ENCODE results near the gene SLC24A3. TPM values are rescaled to one million over a fixed set of nuclear protein-coding genes. Genes with fewer than 3 reads are reported as not detected.

The SLC24A3 gene
- total RNA-seq, 8 experiments from 2014 or later, result 0.13 to 13.3 (median 7.0) TPM

DNA sequence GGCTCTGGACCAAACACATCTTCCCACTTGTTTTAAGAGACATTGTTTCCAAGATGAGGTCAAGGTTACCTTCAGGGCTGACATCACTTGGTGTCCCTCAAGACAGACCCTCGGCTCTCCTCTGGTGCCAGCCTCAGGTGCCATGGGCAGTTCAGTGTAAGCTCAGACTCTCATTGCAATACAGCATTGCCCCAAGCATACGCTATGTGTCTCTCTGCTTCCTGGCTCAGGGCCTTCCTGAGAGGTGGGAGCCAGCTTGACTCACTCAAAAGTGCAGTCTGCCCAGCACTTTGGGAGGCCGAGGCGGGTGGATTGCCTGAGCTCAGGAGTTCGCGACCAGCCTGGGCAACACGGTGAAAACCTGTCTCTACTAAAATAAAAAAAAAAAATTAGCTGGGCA is 51.7 kb downstream of the SLC24A3 start:
- Histone ChIP-seq H3K27ac (no peak overlapping the region), H3K4me3 (no peak overlapping the region), H3K4me1 (replicated peaks in 1 of 2) (no peaks in the 10 kb centered on the region)
- no peak for ATAC-seq (replicated peaks in 6 of 8)
- in situ Hi-C loops (cut with MboI; ENCODE audit: low pct_unique_long_range_greater_than_20kb in 2 of 9, low sequenced_read_pairs in 9 of 9, unreplicated experiment in 9 of 9), result no loop called here
- 60 to 100% (median 80%) methylated on average over 1 to 5 of the region's 7 CpGs; no CpG with 5 or more reads in 5 of the 10 experiments for WGBS, 10 experiments

DNA sequence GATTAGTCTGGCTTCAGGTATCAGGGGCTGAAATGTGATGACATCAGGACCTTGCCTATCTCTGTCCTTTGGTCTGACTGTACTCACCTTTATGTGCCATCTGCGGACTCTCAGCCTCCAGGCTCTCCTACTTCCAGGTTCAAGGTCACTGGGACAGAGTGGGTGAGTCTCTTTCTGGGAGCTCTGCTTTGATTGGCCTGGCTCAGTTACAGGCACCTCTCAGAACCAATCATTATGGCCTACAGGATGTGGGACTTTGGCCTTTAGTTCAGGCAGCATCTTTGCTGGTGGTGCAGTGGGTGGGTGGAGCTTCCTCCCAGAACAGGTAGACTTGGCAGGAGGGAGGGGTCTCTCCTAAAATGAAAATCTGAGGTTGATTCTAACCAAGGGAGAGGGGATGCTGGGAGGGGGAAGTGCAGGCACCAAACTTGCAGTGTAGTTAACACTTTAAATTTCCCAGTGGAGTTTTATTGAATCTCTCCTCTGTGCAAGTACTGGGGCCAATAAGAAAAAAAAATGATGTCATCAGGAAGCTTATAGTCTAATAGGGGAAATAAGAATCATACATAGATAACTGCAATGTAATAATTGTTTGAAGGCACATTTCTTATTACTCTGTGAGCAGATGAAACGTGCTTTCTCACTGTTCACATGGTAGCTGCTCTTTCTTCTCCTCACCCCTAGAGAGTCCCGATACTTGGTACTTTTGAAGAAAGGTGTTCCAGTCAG is 53.4 kb downstream of the SLC24A3 start:
- Histone ChIP-seq H3K27ac (no peak overlapping the region), H3K4me3 (no peak overlapping the region), H3K4me1 (replicated peaks in 1 of 2) (no peaks in the 10 kb centered on the region)
- ATAC-seq (replicated peaks in 6 of 8), result peak in 2 of 8 experiments; percentile 41 to 43
- WGBS, 10 experiments, result 20 to 100% (median 83%) methylated on average over 1 to 3 of the region's 3 CpGs; no CpG with 5 or more reads in 1 of the 10 experiments
- in situ Hi-C loops (cut with MboI; ENCODE audit: low pct_unique_long_range_greater_than_20kb in 2 of 9, low sequenced_read_pairs in 9 of 9, unreplicated experiment in 9 of 9), result no loop called here

- ATAC-seq (replicated peaks in 6 of 8), result no peak
- Histone ChIP-seq H3K4me3 (no peak overlapping the region), H3K27ac (no peak overlapping the region), H3K4me1 (replicated peaks in 1 of 2) (no peaks in the 10 kb centered on the region)
- 20 to 100% (median 81%) methylated on average over 1 to 2 of the region's 2 CpGs; no CpG with 5 or more reads in 2 of the 10 experiments for WGBS, 10 experiments
- in situ Hi-C loops (cut with MboI; ENCODE audit: low pct_unique_long_range_greater_than_20kb in 2 of 9, low sequenced_read_pairs in 9 of 9, unreplicated experiment in 9 of 9), result no loop called here
Observed at GRCh38 chr20:19268426-19268825, 56.0 kb downstream of the SLC24A3 start.

- H3K4me1 ChIP-seq (replicated peaks in 1 of 2), result peaks cover 0 to 4% of the 10 kb centered on the region in 2 donors
- 20 to 95% (median 61%) methylated on average over 1 to 6 of the region's 8 CpGs for WGBS, 10 experiments
- H3K27ac ChIP-seq, result no peak overlapping the region
- no peak overlapping the region for H3K4me3 ChIP-seq
- peak in 2 of 8 experiments; percentile 96 to 98 for ATAC-seq (replicated peaks in 6 of 8)
- in situ Hi-C loops (cut with MboI; ENCODE audit: low pct_unique_long_range_greater_than_20kb in 2 of 9, low sequenced_read_pairs in 9 of 9, unreplicated experiment in 9 of 9), result no loop called here
Observed at GRCh38 chr20:19269737-19270340, 57.4 kb downstream of the SLC24A3 start.

- no peak for ATAC-seq (replicated peaks in 6 of 8)
- Histone ChIP-seq H3K27ac (no peak overlapping the region), H3K4me1 (replicated peaks in 1 of 2) (peaks cover 0 to 9% of the 10 kb centered on the region in 2 donors), H3K4me3 (no peak overlapping the region)
- in situ Hi-C loops (cut with MboI; ENCODE audit: low pct_unique_long_range_greater_than_20kb in 2 of 9, low sequenced_read_pairs in 9 of 9, unreplicated experiment in 9 of 9), result no loop called here
- WGBS, 10 experiments, result 33 to 100% (median 92%) methylated on average over 1 to 4 of the region's 7 CpGs; no CpG with 5 or more reads in 3 of the 10 experiments
Observed at GRCh38 chr20:19271879-19272651, 59.6 kb downstream of the SLC24A3 start.

DNA sequence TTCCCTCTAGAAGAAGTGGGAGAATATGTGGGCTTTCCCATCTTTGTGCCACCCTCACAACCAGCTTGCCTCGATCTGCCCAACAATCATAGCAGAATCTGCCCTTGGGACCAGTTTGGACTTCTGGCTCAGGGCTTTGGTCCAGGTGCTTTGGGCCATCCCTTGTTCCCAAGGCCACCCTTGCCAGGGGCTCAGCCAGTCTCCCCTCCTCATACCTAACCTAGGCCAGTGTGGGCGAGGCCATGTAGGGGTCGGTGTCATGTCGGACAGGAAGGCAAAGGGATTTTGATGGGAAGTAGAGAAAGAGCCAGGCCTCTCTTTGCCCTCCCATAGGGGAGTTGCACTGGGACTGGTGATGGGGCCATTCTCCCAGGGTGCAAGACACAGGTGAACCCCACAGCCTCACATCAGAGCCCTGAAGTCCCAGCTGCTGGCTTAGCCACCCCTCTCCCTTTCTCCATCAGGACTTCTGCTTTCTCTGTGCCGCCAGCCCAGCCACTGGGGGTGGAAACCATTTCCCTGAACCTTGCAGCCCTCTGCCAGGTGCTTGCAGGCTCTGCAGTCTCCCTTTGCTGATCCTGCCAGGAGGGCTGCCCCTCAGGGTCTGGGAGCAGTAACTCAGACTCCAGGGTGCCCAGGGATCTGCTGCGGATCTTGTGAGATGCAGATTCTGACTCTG is 60.7 kb downstream of the SLC24A3 start:
- no peak overlapping the region for H3K4me3 ChIP-seq
- WGBS, 10 experiments, result 67 to 100% (median 88%) methylated on average over 1 to 3 of the region's 6 CpGs; no CpG with 5 or more reads in 5 of the 10 experiments
- peaks cover 0 to 9% of the 10 kb centered on the region in 2 donors for H3K4me1 ChIP-seq (replicated peaks in 1 of 2)
- no peak overlapping the region for H3K27ac ChIP-seq
- no peak for ATAC-seq (replicated peaks in 6 of 8)
- in situ Hi-C loops (cut with MboI; ENCODE audit: low pct_unique_long_range_greater_than_20kb in 2 of 9, low sequenced_read_pairs in 9 of 9, unreplicated experiment in 9 of 9), result no loop called here

- ATAC-seq (replicated peaks in 6 of 8), result no peak
- Histone ChIP-seq H3K4me3 (no peak overlapping the region), H3K27ac (no peak overlapping the region), H3K4me1 (replicated peaks in 1 of 2) (peaks cover 0 to 9% of the 10 kb centered on the region in 2 donors)
- in situ Hi-C loops (cut with MboI; ENCODE audit: low pct_unique_long_range_greater_than_20kb in 2 of 9, low sequenced_read_pairs in 9 of 9, unreplicated experiment in 9 of 9), result no loop called here
- 20 to 81% (median 60%) methylated on average over 1 to 2 of the region's 5 CpGs; no CpG with 5 or more reads in 5 of the 10 experiments for WGBS, 10 experiments
Observed at GRCh38 chr20:19274001-19274400, 61.6 kb downstream of the SLC24A3 start.

DNA sequence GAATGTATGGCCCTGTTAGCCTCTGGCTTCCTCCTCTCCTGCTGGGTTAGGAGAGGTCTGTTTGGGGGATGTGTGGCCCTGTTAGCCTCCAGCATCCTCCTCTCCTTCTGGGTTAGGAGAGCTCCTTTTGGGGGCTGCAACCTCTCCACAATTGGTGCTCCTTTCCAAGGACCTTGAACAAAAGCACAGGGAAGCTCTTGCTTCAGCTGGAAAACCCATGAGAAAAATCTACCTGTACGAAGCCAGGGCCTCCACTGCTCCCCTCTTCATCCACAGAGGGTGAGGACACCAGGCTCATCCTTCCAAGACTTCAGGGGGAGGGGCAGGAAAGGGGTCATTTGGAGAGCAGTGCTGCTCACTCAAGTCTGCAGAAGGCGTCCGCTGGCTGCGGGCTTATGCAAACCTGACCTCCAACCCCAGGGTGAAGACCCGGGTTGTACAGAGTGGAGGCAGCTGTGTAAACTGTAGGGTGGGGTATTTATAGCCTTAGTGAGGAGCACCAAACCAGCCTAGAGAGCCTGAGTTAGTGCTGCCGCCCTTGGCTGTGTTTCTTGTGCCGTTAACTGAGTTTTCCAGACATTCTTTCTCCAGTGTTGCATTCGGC is 62.1 kb downstream of the SLC24A3 start:
- peak in 1 of 8 experiments; percentile 10 for ATAC-seq (replicated peaks in 6 of 8)
- no peak overlapping the region for H3K4me3 ChIP-seq
- peaks cover 0 to 9% of the 10 kb centered on the region in 2 donors for H3K4me1 ChIP-seq (replicated peaks in 1 of 2)
- in situ Hi-C loops (cut with MboI; ENCODE audit: low pct_unique_long_range_greater_than_20kb in 2 of 9, low sequenced_read_pairs in 9 of 9, unreplicated experiment in 9 of 9), result no loop called here
- H3K27ac ChIP-seq, result no peak overlapping the region
- WGBS, 10 experiments, result 20 to 64% (median 48%) methylated on average over 1 to 5 of the region's 8 CpGs; no CpG with 5 or more reads in 2 of the 10 experiments

DNA sequence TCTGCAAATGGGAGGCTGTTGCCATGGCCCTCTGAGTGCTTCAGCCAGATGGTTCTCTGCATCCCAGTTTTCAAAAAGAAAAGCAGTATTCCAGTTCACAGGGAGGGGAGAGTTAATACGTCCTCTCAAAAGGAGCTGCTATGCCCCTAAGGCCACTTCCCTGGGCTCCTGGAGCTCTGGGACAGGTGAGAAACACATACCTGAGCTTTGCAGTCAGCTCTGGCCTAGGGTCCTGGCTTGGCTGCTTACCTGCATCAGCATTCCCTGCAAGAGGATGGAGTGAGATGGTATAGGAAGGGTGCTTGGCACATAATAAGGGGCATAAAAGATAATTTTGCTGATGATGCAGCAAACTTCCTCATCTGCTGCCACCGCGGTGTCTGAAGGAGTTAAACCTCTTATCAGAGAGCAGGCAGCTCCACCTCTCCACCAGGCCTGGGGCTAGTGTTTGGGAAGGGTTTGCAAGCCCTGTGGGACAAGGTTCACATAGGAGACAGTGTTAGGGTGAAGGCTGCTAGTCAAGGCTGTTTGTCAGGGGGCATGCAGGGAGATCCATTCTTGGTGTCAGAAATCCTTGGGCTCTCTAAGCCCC is 62.7 kb downstream of the SLC24A3 start:
- Histone ChIP-seq H3K4me3 (no peak overlapping the region), H3K4me1 (replicated peaks in 1 of 2) (peaks cover 0 to 9% of the 10 kb centered on the region in 2 donors), H3K27ac (no peak overlapping the region)
- in situ Hi-C loops (cut with MboI; ENCODE audit: low pct_unique_long_range_greater_than_20kb in 2 of 9, low sequenced_read_pairs in 9 of 9, unreplicated experiment in 9 of 9), result no loop called here
- no peak for ATAC-seq (replicated peaks in 6 of 8)
- WGBS, 10 experiments, result 17 to 100% (median 63%) methylated on average over 2 to 3 of the region's 3 CpGs; no CpG with 5 or more reads in 6 of the 10 experiments

- Histone ChIP-seq H3K4me3 (no peak overlapping the region), H3K27ac (no peak overlapping the region), H3K4me1 (replicated peaks in 1 of 2) (peaks cover 0 to 9% of the 10 kb centered on the region in 2 donors)
- 71% methylated on average over 1 of the region's 7 CpGs; no CpG with 5 or more reads in 9 of the 10 experiments for WGBS, 10 experiments
- in situ Hi-C loops (cut with MboI; ENCODE audit: low pct_unique_long_range_greater_than_20kb in 2 of 9, low sequenced_read_pairs in 9 of 9, unreplicated experiment in 9 of 9), result no loop called here
- ATAC-seq (replicated peaks in 6 of 8), result peak in 6 of 8 experiments; percentile 24 to 93 (median 76)
Observed at GRCh38 chr20:19275630-19276071, 63.2 kb downstream of the SLC24A3 start.

- H3K27ac ChIP-seq, result no peak overlapping the region
- no peak for ATAC-seq (replicated peaks in 6 of 8)
- 0 to 100% (median 50%) methylated on average over 1 of the region's 1 CpG; no CpG with 5 or more reads in 4 of the 10 experiments for WGBS, 10 experiments
- in situ Hi-C loops (cut with MboI; ENCODE audit: low pct_unique_long_range_greater_than_20kb in 2 of 9, low sequenced_read_pairs in 9 of 9, unreplicated experiment in 9 of 9), result no loop called here
- no peak overlapping the region for H3K4me3 ChIP-seq
- peaks cover 0 to 9% of the 10 kb centered on the region in 2 donors for H3K4me1 ChIP-seq (replicated peaks in 1 of 2)
Observed at GRCh38 chr20:19277381-19277780, 64.9 kb downstream of the SLC24A3 start.

DNA sequence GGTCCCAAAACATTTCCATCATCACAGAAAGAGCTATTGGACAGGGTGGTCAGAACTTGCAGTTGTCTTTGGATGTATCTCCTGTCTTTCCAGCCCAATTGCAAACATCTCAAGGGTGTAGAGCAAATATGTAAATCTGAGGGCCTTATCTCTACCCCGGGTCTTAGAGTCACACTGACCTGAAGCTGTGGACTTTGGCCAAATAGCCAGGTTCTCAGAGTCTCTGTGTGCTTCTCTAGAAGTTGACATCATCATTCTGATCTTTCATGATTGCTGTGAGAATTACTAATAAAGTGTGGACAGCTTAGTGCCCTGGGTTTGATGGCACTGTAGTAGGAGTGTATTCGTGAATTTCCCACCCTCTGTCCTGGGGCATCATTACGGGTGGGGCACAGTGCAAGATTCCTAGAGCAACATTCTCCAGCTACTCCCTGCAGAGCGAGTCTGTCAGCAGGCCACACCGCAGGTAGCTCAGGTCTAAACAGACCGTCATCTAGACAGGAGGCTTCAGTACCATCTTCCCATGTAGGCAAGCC is 71.1 kb downstream of the SLC24A3 start:
- peak in 3 of 8 experiments; percentile 32 to 83 (median 77) for ATAC-seq (replicated peaks in 6 of 8)
- Histone ChIP-seq H3K27ac (no peak overlapping the region), H3K4me3 (no peak overlapping the region), H3K4me1 (replicated peaks in 1 of 2) (no peaks in the 10 kb centered on the region)
- in situ Hi-C loops (cut with MboI; ENCODE audit: low pct_unique_long_range_greater_than_20kb in 2 of 9, low sequenced_read_pairs in 9 of 9, unreplicated experiment in 9 of 9), result no loop called here
- WGBS, 10 experiments, result 0 to 100% (median 73%) methylated on average over 1 to 3 of the region's 6 CpGs; no CpG with 5 or more reads in 5 of the 10 experiments

All from motor neuron (in vitro differentiated cells).